ENCODE data around the gene AHDC1.

- TF ChIP-seq CTCF (optimal IDR thresholded peaks at IDR 0.05 in 1 of 3, IDR thresholded peaks at IDR 0.05 in 1 of 3, conservative IDR thresholded peaks at IDR 0.05 in 1 of 3; ENCODE audit: extremely low read depth in 1 of 3, insufficient read depth in 2 of 3, low read length in 3 of 3) = no peak
- no peak for TF ChIP-seq EZH2 (IDR thresholded peaks at IDR 0.05; ENCODE audit: low read length)
Observed at GRCh38 chr1:27630859-27631491, 27.0 kb upstream of the AHDC1 start.
